Stomach (tissue), 4 donors: ENCODE data around the gene SLC22A5.

Experiments
- CTCF ChIP-seq, 7 experiments: fragments of 450-650 bp in 4 of 7; fragments of 200-600 bp in 3 of 7; sonication (generic) in 3 of 7; IDR thresholded peaks; one replicate each; pipeline ENCODE4 v1.5.1; 2016 to 2019; ENCODE audit warnings: antibody characterized with exemption in 7 of 7, control low read depth in 2 of 7, mild to moderate bottlenecking in 1 of 7
- EP300 ChIP-seq: sonication (generic); formaldehyde crosslinking; IDR thresholded peaks from one replicate; pipeline ENCODE4 v1.6.1; 2017; ENCODE audit warnings: antibody characterized with exemption
- POLR2A ChIP-seq, 4 donors: fragments of 450-650 bp; IDR thresholded peaks; one replicate each; pipeline ENCODE4 v1.6.1; 2016; ENCODE audit warnings: antibody characterized with exemption in 4 of 4, control low read depth in 2 of 4, mild to moderate bottlenecking in 1 of 4, moderate library complexity in 1 of 4
- POLR2AphosphoS5 ChIP-seq, 3 donors: sonication (generic); formaldehyde crosslinking; IDR thresholded peaks; one replicate each; pipeline ENCODE4 v1.6.1; 2016; ENCODE audit warnings: antibody characterized with exemption in 3 of 3

- TF ChIP-seq CTCF (IDR thresholded peaks at IDR 0.05), result no peak
- TF ChIP-seq POLR2AphosphoS5 (IDR thresholded peaks at IDR 0.05), result no peak
- TF ChIP-seq POLR2A (IDR thresholded peaks at IDR 0.05), result no peak
- no peak for TF ChIP-seq EP300
Observed at GRCh38 chr5:132392978-132393825, 23.7 kb downstream of the SLC22A5 start.
